Ascending aorta (tissue), 2 donors: ENCODE measurements around the gene MPZL1. TPM values are rescaled to one million over a fixed set of nuclear protein-coding genes. Genes with fewer than 3 reads are reported as not detected.
A peak's percentile ranks its signal among the peaks of the same experiment; 100 is the strongest.

Source experiments
- DNase-seq, 2 donors: peaks; one replicate each; pipeline ENCODE4 v3.0.0-alpha.2; 2019; ENCODE audit warnings: low spot score in 2 of 2
- H3K27ac ChIP-seq, 2 donors: fragments of 200-600 bp; sonication (generic); one replicate each; pipeline ENCODE4 v1.5.1; 2016 to 2017; ENCODE audit warnings: mild to moderate bottlenecking in 1 of 2
- H3K27me3 ChIP-seq: fragments of 200-600 bp; sonication (generic); one replicate; pipeline ENCODE4 v1.5.1; 2017
- H3K36me3 ChIP-seq, 2 donors: fragments of 200-600 bp; sonication (generic); one replicate each; pipeline ENCODE4 v1.5.1; 2016
- H3K4me1 ChIP-seq, 2 donors: fragments of 200-600 bp; sonication (generic); one replicate each; pipeline ENCODE4 v1.5.1; 2016 to 2017; ENCODE audit warnings: mild to moderate bottlenecking in 1 of 2
- H3K4me3 ChIP-seq, 2 donors: fragments of 200-600 bp; sonication (generic); one replicate each; pipeline ENCODE4 v1.5.1; 2016 to 2017; ENCODE audit warnings: mild to moderate bottlenecking in 1 of 2
- H3K9me3 ChIP-seq, 2 donors: fragments of 200-600 bp; sonication (generic); one replicate each; pipeline ENCODE4 v1.5.1; 2016
- intact Hi-C: fragments of 100-400 bp; cut with DNase I; formaldehyde crosslinking; loops from one replicate; pipeline ENCODE4 v1.15.1; 2023
- total RNA-seq: library from RNA; depleted of rRNA; stranded (reverse); fragments of >200 nt; gene quantifications from one replicate; pipeline ENCODE4 v1.1.0, GENCODE V29; 2016
- TF ChIP-seq, protein P1 (sequence below), 3 experiments: fragments of 200-600 bp in 2 of 3; fragments of 450-650 bp in 1 of 3; sonication (generic) in 2 of 3; IDR thresholded peaks; one replicate each; pipeline ENCODE4 v1.5.1; 2016 to 2019; ENCODE audit warnings: antibody characterized with exemption in 3 of 3, mild to moderate bottlenecking in 1 of 3, moderate library complexity in 1 of 3

The MPZL1 gene
- total RNA-seq, 1 donor from 2014 or later, result 58.9 TPM

DNA sequence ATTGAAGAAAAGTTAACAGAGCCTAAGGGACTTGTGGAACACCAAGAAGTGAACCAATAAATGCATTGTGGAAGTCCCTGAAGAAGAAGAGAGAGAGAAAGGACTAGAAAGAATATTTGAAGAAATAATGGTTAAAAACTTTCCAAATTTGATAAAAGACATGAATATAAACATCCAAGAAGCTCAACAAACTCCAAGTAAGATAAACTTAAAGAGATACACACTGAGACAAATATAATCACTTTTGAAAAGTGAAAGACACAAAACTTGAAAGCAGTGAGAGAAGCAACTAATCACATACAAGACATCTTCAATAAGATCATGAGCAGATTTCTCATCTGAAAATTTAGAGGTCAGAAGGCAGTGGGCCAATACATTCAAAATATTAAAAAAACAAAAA lies 91.2 kb downstream of the MPZL1 start:
- no peak for DNase-seq
- Histone ChIP-seq H3K27ac (no peak overlapping the region), H3K27me3 (no peaks in the 10 kb centered on the region), H3K4me1 (no peaks in the 10 kb centered on the region), H3K4me3 (no peak overlapping the region), H3K9me3 (peaks cover 6 to 16% of the 10 kb centered on the region in 2 donors), H3K36me3 (no peaks in the 10 kb centered on the region)
- TF ChIP-seq, protein P1, sequence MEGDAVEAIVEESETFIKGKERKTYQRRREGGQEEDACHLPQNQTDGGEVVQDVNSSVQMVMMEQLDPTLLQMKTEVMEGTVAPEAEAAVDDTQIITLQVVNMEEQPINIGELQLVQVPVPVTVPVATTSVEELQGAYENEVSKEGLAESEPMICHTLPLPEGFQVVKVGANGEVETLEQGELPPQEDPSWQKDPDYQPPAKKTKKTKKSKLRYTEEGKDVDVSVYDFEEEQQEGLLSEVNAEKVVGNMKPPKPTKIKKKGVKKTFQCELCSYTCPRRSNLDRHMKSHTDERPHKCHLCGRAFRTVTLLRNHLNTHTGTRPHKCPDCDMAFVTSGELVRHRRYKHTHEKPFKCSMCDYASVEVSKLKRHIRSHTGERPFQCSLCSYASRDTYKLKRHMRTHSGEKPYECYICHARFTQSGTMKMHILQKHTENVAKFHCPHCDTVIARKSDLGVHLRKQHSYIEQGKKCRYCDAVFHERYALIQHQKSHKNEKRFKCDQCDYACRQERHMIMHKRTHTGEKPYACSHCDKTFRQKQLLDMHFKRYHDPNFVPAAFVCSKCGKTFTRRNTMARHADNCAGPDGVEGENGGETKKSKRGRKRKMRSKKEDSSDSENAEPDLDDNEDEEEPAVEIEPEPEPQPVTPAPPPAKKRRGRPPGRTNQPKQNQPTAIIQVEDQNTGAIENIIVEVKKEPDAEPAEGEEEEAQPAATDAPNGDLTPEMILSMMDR (IDR thresholded peaks at IDR 0.05), result no peak
- intact Hi-C loops, result no loop called here

DNA sequence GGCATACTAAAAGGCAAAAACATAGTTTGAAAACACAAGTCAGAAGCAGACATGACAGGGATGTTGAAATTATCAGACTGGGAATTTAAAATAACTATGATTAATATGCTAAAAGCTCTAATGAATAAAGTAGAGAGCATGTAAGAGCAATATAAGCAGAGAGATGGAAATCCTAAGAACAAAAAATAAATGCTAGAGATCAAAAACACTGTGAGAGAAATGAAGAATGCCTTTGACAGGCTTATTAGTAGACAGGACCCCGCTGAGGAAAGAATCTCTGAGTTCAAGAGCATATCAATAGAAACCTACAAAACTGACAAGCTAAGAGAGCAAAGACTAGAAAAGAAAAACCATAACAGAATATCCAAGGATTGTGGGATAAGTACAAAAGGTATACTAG lies 93.9 kb downstream of the MPZL1 start:
- intact Hi-C loops, result no loop called here

DNA sequence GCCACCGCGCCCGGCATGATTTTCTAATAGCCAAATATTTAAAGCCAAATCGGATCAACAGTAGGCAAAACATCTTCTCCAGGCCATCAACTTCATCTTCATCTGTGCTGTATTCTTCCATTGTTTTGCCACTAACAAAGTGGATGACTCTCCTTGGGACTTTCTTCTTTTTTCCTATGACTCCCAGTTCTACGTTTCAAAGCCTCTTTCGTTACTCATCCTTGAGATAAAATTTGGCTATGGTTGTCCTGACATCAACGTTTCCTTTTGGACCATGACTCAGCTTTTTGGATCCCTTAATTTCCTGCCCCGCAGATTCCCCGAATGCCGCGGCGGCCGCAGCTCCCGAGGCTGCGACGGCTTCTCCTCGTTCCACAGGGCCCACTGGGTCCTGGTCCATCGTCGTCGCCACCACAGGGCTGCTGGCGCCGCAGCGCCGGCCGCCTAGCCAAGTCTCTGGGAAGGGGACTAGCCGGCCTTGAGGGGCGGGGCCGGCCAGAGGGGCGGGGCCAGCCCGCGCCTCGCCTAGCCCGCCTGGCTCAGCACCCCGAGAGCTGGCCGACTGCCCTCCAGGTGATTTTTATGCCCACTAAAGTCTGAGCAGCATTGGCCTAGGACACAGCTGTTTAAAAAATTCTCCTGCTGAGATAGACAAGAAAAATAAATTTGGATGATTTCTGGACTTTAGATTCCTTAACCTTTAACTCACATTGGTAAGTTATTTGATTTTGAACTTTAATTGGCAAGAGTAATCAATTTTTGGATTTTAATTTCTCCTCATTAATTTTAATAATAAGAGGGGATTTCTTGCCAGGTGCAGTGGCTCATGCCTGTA lies 98.3 kb downstream of the MPZL1 start:
- Histone ChIP-seq H3K9me3 (peaks cover 3 to 11% of the 10 kb centered on the region in 2 donors), H3K27me3 (no peaks in the 10 kb centered on the region), H3K36me3 (no peaks in the 10 kb centered on the region), H3K4me1 (peaks cover 0 to 8% of the 10 kb centered on the region in 2 donors), H3K27ac (peak overlapping the region; percentile 77 to 86), H3K4me3 (peak overlapping the region; percentile 38 to 53)
- intact Hi-C loops, result loop anchor here (1.0 to 2.0 kb wide), 2 partner anchors 17 to 116 kb away; partner anchors contain the start of gene DCAF6
- TF ChIP-seq, protein P1 (IDR thresholded peaks at IDR 0.05), result no peak
- DNase-seq, result peak; percentile 70 to 93

More for the DNA sequence above, 93.9 kb downstream of the MPZL1 start:
- H3K4me3 ChIP-seq, result no peak overlapping the region
- H3K27ac ChIP-seq, result no peak overlapping the region
- no peaks in the 10 kb centered on the region for H3K36me3 ChIP-seq
- peaks cover 6 to 16% of the 10 kb centered on the region in 2 donors for H3K9me3 ChIP-seq
- no peak for DNase-seq
- no peaks in the 10 kb centered on the region for H3K27me3 ChIP-seq
- TF ChIP-seq, protein P1 (IDR thresholded peaks at IDR 0.05), result no peak
- H3K4me1 ChIP-seq, result peaks cover 0 to 8% of the 10 kb centered on the region in 2 donors

DNA sequence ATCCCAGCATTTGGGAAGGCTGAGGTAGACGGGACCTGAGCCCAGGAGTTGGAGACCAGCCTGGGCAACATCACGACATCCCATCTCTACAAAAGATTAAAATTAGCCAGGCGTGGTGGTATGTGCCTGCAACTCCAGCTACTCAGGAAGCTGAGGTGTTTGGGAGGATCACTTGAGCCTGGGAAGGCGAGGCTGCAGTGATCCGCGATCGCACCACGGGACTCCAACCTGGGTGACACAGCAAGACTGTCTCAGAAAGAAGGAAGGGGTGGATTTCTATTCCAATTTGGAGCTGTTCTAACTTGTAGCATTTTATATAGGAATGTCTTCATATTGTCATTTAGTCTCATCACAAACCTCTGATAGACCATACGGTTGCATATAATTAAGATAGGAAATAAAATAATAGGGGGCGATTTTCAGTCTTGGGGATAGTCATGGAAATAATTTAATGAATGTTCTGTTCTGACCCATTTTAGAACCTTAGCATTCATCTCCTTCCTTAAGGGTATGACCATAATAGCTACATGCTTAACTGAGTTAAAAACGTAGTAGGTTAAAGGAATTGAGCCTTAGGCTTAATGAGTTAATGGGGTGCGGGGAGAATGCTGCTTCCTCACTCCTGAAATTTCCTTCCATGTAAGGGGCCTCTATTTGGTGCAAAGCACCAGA lies 99.0 kb downstream of the MPZL1 start:
- intact Hi-C loops, result loop anchor here (1.0 to 2.0 kb wide), 2 partner anchors 18 to 115 kb away; partner anchors contain the start of gene DCAF6
- H3K4me1 ChIP-seq, result peaks cover 0 to 8% of the 10 kb centered on the region in 2 donors
- peak overlapping the region; percentile 38 to 53 for H3K4me3 ChIP-seq
- H3K27ac ChIP-seq, result peak overlapping the region; percentile 77 to 86
- H3K9me3 ChIP-seq, result peaks cover 0 to 3% of the 10 kb centered on the region in 2 donors
- no peaks in the 10 kb centered on the region for H3K27me3 ChIP-seq
- DNase-seq, result no peak
- H3K36me3 ChIP-seq, result no peaks in the 10 kb centered on the region
- TF ChIP-seq, protein P1 (IDR thresholded peaks at IDR 0.05), result no peak

DNA sequence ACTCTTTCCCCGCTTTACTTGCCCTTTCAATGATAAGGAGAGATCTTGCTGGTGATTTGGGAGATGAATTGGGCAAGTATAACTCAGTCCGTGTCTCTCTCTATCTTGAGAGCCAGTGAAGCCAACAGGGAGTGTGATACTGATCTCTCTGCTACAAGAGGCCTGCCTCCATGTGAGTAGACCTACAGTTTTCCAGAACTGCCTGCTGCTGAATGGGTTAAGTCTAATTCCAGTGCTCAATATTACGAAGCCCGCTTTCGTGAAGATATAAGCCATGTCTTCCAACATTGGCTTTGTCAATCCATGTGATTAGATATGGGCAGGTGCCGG lies 99.5 kb downstream of the MPZL1 start:
- no peak overlapping the region for H3K4me3 ChIP-seq
- no peaks in the 10 kb centered on the region for H3K36me3 ChIP-seq
- peak overlapping the region in 1 of 2 donors; percentile 86 for H3K27ac ChIP-seq
- TF ChIP-seq, protein P1 (IDR thresholded peaks at IDR 0.05), result no peak
- H3K4me1 ChIP-seq, result peaks cover 0 to 8% of the 10 kb centered on the region in 2 donors
- intact Hi-C loops, result loop anchor here (2.0 kb wide), 1 partner anchor 19 kb away; no protein-coding TSS in a partner anchor
- no peaks in the 10 kb centered on the region for H3K27me3 ChIP-seq
- H3K9me3 ChIP-seq, result no peaks in the 10 kb centered on the region
- DNase-seq, result no peak
